Measurements from ENCODE around the gene OTUD6A.
"Not testable (repeated sequence)": the region's sequence is repeated elsewhere in the genome, so short reads cannot be mapped to it uniquely, and the experiment has no call there.

The OTUD6A gene

DNA sequence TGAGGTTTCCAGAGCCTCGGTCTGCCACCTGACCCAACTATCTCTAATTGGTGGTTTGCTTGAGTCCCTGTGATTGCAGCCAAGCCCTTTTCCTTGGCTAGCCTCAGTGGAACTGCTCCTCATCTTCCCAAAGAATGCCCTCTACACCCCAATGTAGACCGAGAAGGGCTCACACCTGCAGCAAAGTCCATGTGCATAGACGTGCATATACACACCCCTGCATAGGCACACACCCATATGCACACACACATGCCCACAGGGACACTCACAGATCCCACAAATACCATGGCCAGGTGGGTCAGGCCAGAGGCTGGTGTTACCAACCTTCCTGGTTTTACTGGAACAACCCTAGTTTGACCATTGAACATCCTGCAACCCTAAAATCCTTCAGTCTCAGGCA is 12.9 kb upstream of the OTUD6A start:
- DNase-seq: no peak

DNA sequence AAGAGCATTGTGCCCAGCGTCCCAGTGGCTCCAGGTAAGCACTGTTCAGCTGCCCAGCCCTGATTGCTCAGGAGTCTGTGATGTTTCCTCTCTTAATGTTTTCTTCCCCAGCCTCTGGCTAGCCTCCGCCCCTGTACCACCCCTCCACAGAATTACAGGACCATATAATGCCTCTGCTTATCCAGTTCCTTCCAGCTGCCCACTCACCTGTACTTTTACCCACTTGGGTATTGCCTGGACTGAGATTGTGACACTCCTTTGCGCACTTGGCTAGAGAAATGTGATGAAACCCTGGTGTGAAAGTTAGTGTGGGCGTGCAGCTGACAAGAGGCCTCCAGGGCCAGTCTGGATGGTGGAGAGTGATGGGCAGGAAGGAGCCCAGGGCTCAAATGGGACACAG is 12.3 kb upstream of the OTUD6A start, which contains the start of gene AWAT2:
AWAT2 (minus strand) TSS at position 14 of the 400 bp plus-strand sequence; CDS start at position 8, 6 bp downstream.
- no peak for DNase-seq

DNA sequence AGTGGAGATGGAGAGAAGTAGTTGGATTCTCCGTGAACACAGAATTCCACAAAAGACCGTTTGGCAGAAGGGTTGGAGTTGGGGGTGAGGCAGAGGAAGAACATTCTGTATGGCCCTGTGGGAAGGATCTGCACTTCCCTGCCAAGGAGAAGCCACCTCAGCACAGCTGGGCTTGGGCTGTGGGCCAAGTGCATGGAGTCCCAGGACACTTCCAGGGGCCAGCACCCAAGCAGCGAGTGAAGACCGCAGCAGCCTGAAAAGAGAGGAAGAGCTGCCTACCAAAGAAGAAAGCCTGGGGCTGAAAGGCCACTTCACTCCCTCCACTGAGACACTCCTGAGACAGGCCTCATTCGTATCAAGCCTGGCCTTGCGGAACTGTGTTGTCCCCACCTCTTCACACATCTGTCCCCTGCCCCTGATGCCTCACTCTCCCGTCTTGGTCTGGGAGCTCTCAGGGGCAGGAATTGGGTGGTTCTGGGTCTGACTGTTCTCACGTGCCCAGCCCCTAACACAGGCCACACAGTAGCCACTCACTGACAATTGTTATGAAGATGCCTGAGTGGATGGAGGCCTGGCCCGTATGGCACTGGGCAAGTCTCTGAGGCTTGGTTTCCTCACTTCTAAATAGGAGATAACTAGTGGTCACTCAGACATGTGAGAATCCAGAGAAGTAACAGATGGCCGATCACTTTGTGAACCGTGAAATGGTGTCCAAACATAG is 9.2 kb upstream of the OTUD6A start:
- DNase-seq: no peak

DNA sequence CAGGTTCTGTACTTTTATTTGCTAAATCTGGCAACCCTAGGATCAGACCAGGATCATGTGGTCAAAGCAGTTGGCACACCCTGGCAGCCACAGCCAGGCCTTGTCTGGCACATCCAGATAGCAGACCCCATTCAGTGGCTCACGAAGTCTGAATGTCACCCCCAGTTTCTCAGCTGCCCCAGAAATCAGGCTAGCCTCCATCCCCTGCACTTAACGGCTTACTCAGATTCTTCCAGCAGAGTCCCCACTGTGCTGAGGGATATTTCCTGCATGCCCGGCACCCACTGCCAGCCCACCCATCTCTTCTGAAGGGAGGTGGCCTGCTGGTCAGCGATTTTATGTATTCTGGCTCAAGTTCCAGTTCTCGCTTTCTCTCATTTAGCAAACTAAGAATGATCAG is 7.9 kb upstream of the OTUD6A start:
- DNase-seq: no peak

GRCh38 chrX:70062961-70063550 is 799 bp downstream of the OTUD6A start:
- no peak for DNase-seq

- no peak for DNase-seq
These were observed 4.4 kb downstream of the OTUD6A start for GRCh38 chrX:70066646-70067045.

DNA sequence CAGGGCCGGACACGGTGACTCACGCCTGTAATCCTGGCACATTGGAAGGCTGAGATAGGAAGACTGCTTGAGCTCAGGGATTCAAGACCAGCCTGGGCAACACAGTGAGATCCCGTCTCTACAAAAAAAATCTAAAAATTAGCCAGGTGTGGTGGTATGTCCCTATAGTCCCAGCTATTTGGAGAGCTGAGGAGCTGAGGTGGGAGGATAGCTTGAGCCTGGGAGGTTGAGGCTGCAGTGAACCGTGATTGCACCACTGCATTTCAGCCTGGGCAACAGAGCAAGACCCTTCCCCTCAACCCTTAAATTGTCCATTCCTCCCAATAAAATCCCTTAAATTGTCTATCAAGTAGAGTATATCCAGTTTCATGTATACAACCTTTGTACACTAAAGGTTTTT is 17.0 kb downstream of the OTUD6A start:
- DNase-seq: no peak

DNA sequence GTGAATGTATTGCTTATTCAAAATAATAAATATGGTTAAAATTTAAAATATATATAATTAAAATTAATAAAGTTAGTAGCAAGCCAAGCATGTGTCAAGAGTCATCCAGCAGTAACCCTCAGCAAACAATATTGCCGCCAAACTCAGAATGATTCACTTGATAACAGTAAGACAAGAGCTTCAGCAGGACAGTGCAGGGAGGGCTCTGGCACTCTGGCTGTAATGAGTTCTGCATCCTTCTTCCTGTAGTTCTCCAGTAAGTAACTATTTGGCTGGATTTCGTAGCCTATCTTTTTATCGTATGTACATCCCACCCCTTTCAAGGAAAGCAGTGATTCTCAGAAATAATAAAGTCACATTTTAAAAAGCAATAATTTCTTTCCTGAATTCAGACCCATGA is 17.6 kb downstream of the OTUD6A start:
- DNase-seq: no peak

DNA sequence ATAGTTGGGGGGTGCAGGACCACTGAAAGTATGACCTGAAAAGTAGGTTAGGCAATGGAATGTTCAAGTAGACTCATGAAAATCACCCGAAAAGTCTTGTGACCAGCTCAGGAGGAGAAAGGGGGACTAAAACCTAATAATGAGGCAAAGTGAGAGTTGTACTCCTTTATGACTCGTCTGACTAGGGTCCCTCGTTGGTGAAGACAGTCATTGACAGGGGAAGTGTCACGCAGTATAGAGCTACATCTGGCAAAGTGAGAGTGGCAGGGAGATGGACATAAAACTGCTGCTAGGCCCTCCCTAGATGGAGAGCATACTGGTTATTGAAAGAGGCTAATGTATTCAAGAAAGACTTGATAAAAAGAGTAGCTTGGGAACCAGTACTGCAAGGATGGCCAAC is 20.5 kb downstream of the OTUD6A start:
- no peak for DNase-seq

- DNase-seq: no peak
These were observed 22.5 kb downstream of the OTUD6A start for GRCh38 chrX:70084592-70085240.

DNA sequence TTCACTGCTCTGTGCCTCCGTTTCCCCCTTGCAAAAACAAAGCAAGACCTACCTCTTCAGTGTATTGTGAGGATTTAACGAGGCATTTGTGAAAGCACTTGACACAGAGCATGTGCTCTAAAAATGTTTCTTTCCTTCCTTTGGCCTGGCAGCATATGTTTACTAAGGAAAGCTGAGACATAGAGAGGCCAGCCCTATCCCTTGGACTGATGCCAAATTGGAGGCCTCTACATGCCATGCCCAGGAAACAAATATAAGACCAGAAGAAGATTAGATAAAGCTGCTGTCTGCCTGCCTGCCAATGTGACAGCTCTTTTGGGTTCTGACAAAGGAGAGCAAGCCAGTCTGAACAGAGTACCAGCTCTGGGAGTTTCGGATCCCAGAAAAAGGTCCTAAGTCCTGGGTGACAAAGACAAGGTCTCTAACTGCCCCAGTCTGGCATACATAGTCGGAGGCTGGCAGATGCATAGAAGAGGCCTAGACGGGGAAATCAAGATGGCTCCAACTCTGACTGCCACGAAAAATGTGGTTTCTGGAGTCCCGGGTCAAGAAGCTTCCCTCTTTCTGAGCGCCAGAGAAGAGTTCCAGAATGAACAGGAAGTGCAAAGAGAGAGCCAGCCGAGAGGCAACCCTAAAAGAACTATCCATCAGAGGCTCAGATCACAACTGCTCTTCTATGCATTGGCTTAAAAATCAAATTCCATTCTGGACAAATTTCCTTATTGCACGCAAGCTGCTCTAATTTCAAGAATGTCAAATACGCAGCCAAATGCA is 25.8 kb downstream of the OTUD6A start:
- no peak for DNase-seq

GRCh38 chrX:70088751-70089150 is 26.5 kb downstream of the OTUD6A start:
- DNase-seq: no peak

GRCh38 chrX:70089604-70090297 is 27.5 kb downstream of the OTUD6A start:
- DNase-seq: no peak

- no peak for DNase-seq
These were observed 30.0 kb downstream of the OTUD6A start for GRCh38 chrX:70092247-70092646.

DNA sequence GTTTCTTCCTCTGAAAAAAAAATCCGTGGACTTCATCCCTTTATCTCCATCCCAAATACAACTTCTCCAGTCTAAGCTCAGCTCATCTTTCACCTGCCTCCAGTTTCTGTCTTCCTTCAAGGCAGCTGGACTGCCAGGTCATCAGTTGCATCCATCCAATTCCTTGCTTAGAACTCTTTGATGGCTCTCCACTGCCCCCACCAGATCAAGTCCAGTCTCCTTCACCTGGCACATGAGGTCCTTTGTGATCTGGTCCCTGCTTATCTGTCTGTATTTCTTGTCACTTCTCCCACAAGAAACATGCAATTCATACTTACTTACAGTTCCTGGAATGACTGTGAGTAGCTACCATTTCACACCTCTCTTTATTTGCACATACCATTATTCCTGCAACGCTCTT is 33.8 kb downstream of the OTUD6A start:
- DNase-seq: no peak

- DNase-seq: no peak
These were observed 43.0 kb downstream of the OTUD6A start for GRCh38 chrX:70105229-70105628.

DNA sequence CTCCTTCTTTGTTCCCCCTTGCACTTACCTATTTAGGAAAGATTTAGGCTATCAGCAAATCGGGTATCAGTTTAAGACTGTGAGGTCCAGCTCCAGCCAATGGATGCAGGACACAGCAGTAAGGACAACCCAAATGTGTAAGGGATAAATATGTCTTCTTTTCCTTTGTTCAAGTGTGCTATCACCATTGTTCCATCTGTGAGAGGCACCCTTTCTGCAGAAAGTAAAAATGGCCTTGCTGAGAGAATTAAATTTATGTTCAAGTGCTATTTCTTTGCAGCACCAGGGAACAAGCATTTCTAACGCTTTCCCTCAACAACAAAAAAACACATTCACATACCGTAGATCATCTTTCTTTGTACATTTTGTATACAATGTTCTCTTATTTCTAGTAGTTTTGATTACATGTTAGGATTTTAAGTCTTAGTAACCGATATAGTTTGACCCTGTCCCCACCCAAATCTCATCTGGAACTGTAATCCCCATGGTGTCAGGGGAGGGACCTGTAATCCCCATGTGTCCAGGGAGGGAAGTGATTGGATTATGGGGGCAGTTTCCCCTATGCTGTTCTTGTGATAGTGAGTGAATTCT is 49.3 kb downstream of the OTUD6A start:
- not testable (repeated sequence) for DNase-seq
